Measurements from ENCODE around the gene TAAR8.
"Not testable (repeated sequence)": the region's sequence is repeated elsewhere in the genome, so short reads cannot be mapped to it uniquely, and the experiment has no call there.

TAAR8 gene

DNA sequence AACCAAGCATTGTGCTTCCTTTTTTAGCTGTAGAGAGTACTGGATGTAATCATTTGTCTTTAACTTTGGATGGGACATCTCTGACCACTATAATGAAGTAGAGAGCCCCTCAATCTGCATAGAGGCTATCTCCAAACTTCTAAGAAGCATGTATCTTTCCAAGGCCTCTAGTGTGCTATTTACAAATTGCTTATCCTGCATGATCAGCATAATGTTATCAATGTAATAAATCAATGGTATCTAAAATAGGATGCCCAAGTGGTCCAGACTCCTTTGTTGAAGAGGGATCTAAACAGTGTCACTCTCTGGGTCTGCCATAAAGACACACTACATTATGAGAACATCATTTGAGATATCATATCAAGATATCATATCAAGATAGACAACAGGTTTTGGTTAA, 7.6 kb upstream of the TAAR8 start:
- no peak for FAIRE-seq
- no peak for DNase-seq (ENCODE audit: low spot score)

DNA sequence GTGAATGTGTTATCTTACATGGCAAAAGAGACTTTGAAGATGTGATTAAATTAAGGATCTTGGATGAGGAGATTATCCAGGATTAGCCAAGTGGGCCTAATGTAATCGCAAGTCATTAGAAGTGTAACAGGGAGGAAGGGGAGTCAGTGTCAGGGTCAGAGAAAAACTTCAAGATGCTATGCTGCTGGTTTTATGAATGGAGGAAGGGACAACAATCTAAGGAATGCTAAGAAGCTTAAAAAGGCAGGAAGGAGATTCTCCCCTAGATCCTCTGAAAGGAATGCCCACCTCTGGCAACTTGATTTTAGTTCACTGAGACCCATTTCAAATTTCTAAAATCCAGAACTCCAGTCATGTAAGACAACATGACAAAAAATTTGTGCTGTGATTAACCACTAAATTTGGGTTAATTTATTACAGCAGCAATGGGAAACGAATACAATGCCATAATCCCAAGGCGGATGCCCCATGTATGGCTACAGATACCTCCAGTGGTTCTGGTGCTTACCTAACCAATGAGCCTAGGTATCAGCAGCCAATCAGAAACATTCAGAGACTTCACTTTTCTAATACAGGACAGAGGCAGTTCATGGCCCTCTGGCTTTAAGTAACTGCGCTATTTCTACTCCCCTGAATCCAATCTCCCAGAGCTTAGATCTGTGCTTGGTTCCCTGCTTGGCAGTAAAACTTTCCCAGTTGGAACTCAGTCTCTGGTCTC, 3.6 kb upstream of the TAAR8 start:
- DNase-seq (ENCODE audit: low spot score) (no peak), FAIRE-seq (no peak)

DNA sequence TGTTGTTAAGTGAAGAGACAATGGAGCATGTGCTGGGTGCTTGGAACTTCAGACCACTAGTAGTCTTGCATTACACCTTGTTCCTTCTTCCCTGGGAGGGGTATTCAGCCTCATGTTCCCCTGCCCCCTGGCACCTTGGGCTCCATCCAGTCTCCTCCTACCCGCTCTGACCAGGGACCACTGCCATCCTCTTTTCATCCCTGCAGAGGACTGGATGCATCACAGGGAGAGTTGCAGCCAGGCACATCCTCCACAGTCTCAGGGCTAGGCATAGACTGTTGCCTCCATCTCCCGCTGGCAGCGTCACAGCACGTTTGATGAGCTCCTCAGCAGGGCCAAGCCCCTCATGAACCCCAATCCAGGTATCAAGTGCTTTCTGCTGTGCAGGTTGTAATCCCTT, 1.3 kb upstream of the TAAR8 start:
- FAIRE-seq (no peak), DNase-seq (ENCODE audit: low spot score) (no peak)

DNA sequence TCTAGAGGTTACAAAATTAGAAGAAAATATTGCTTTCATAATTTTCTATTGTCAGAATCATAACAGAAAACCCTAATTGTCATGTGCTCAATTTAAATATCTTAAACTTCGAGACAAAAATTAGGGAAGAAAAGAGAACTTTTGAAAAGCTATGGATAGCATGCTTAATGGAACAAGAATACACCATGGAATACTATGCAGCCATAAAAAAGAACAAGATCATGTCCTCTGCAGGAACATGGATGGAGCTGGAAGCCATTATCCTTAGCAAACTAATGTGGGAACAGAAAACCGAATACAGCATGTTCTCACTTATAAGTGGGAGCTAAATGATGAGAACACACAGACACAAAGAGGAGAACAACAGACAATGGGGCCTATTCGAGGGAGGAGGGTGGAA, 7.6 kb downstream of the TAAR8 start:
- DNase-seq (ENCODE audit: low spot score); FAIRE-seq: not testable (repeated sequence)

DNA sequence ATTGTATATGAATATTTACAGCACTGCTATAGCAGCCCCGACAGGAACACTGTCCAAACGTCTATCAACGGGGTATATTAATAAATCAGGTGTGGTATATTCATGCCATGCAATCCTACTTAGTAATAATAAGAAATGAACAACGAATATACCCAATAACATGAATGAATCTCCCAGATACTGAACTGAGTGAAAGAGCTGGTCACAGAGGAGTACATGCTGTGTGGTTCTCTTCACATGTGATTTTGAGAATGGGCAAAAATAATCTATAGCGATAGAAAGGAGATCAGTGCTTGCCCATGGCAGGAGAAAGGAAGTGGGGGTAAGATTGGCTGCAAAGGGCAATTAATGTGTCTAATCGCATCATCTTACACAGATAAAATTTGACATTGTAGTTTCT, 13.9 kb downstream of the TAAR8 start:
- no peak for DNase-seq (ENCODE audit: low spot score)
- FAIRE-seq = no peak

DNA sequence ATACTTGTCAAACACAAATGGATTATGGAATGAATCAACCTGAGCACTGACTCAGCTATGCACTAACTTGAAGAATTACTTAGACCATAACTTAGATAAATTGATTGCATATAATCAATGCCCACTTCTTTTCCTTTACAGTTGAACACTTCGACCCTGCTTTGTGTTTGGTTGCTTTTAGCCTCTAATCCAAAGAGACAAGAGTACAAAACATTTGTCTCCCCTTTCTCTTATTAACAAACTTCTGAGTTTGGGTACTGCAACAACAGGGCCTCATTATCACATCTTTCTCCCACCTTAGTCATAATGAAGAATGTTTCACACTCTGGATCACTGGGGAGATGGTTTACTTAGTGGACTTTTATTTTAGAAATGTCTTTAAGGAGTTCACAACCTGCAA, 15.1 kb downstream of the TAAR8 start:
- DNase-seq (ENCODE audit: low spot score) = no peak
- no peak for FAIRE-seq

DNA sequence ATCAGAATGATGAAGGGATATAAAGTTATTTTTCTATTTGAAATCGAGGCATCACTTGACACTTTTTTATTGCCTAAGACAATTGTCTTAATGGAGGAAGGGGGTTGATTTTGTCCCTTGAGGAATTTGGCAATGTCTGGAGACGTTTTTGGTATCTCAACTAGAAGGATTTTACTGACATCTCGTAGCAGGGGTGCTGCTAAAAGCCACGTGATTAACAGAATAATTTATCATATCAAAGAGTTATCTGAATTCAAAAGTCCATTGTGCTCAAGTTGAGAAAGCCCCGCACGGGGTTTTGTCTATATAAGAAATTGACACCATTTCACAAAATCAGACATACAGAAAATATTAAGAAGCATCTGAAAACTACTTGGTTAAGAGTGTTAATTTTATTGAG, 16.1 kb downstream of the TAAR8 start:
- no peak for FAIRE-seq
- DNase-seq (ENCODE audit: low spot score) = no peak

DNA sequence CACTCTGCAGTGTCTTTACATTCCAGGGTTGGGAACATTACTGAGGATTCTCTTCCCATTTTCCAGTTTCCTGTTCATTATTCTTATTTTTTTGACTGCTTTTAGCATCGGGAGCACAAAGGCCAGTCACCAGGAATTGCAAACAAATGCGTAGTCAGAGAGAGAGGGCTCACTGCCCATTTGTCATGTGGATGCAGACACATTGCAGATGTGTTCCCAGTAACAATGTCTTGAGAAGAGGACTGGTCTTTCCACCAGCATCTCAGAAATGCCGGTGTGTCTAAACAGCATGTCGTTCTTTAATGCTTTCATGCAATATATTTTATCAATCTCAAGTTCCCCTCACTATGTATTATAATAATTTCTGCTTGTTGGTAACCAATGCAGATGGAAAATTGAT, 16.7 kb downstream of the TAAR8 start:
- DNase-seq (ENCODE audit: low spot score) (no peak), FAIRE-seq (no peak)

DNA sequence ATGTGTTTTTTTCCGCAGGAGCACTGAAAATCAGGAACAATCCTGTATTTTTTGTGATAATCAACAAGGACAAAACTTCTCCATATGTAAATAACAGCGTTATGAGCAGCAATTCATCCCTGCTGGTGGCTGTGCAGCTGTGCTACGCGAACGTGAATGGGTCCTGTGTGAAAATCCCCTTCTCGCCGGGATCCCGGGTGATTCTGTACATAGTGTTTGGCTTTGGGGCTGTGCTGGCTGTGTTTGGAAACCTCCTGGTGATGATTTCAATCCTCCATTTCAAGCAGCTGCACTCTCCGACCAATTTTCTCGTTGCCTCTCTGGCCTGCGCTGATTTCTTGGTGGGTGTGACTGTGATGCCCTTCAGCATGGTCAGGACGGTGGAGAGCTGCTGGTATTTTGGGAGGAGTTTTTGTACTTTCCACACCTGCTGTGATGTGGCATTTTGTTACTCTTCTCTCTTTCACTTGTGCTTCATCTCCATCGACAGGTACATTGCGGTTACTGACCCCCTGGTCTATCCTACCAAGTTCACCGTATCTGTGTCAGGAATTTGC, 17.8 kb downstream of the TAAR8 start, which contains the start of gene TAAR6:
TSS of gene TAAR6 (plus strand) at position 102 of the 557 bp plus-strand sequence. CDS start at position 102, 0 bp downstream.
- no peak for DNase-seq (ENCODE audit: low spot score)
- FAIRE-seq = no peak

DNA sequence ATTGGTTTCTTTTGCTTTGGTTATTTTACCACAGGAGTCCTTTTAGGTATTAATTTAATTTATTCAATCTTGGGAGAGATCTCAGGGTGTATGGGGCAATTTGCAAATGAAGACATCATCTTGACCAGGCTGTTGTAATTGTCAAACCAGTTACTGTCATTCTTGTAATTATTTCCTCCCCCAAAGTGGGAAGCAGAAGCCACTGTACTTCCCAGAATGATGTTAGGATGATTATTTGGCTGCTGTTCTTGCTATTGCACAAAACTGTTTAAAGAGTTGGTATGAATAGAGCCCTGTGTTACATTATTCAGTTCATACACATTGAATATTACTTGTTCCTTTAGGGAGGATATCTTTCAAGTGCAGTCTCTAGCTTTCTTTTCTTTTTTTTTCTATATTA, 19.3 kb downstream of the TAAR8 start:
- DNase-seq (ENCODE audit: low spot score) (no peak), FAIRE-seq (no peak)

DNA sequence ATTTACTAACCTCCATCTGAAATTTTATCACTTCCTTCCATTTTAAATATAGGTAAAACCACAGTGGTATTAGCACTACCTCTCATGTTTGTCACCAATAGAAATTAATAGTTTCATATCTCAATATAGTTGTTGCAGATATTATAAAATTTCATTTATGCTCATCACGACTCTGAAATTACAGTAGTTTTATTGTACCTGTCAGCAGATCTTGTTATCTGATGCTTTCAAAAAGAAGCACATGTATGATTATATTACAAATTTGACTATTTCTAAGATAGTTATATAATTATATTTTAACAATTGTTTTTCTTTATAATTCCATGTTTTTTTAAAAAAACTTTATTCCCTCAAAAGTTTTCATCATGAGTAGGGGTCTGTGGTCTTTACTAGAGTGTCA, 32.2 kb downstream of the TAAR8 start:
- FAIRE-seq (no peak), DNase-seq (ENCODE audit: low spot score) (no peak)

DNA sequence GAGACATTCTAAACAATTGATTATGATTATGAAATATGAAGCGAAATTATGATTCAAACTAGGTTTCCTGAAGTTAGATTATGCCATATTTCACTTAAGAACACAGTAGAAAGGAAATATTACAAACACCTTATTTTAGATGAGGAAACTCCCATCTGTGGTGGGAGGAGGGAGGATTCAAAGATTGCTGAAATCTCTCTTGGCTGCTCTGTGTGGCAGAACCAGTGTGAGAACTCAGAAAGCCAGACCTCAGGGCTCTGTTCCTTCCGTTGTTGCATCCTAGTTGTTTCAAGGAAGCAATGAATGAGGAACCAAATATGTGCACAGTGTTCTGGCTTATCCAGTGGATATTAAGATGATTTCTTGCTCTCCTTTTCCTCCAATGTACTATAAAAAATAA, 35.0 kb downstream of the TAAR8 start:
- DNase-seq (ENCODE audit: low spot score) (no peak), FAIRE-seq (no peak)

DNA sequence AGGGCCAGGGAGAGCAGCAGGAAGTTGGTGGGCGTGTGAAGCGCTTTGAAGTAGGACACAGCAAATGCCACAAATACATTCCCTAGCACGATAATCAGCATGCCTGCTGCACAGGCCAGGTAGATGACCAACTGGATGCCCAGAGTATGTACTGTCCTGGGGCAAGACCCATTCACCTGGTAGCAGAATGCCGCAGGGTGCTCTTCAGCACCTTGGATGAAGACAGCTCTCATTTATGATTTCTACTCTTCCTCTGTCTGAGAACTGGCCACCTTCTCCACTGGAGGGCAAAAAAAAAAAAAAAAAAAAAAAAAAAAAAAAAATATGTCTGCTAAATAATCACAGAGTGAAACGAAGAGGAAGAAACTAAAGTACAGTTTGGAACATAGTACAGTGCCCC, 37.0 kb downstream of the TAAR8 start, which contains the start of gene TAAR5:
TSS of gene TAAR5 (minus strand) at position 288 of the 400 bp plus-strand sequence. CDS start at position 233, 55 bp downstream.
- DNase-seq (ENCODE audit: low spot score) (no peak), FAIRE-seq (peak; percentile 5)

DNA sequence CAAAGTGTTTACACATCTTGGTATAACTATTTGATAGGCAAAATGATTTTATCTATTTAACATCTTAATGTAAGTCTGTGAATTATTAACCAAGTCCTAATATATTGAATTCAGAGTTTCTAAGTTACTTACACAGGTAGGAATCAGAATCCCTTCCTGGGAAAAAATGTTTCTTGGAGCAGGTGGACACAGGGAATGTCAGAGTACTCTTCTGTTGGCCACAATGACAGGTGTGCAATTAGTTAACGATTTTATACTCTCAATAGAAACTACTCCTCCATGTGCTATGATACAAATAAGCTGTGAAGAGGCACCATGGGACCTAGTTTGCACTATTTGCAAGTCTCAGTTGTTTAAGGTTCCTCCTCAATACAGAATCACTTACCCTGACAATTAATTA, 37.9 kb downstream of the TAAR8 start:
- DNase-seq (ENCODE audit: low spot score) = no peak
- no peak for FAIRE-seq

DNA sequence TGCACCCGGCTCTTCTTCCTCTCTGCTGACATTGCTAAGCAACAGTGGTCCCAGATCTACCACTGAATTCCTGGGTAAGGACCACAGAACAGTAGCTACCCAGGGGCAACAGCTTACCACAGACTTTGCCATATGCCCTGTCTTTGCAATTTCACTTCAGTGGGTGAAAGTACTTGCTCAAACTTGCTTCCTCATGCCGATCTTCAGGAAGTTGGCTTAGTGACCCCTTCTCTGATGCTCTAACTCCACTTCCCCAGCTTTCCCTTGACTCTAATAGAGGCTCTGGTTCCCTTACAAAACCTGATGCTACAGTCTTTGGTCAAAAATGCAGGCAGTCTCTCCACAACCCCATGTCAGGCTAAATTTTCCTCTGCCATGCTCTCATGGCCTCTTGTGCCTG, 40.4 kb downstream of the TAAR8 start:
- DNase-seq (ENCODE audit: low spot score) (no peak), FAIRE-seq (no peak)

DNA sequence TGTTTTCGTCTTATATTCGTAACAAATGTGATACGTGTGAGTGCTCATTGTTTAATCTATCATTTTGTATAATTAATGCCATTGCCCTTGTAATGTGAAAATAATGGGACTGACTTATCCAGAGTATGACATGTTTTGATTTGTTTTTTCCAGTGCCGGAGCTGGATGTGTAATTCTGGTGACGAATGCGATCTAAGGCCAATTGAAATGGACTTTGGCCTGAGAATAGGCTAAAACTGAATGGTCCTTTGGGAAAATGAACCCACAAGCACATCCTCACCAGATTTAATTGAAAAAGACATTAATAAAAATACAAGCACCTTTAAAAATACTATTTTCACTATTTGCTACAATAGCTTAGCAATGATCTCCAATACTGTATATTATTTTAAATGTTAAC, 43.7 kb downstream of the TAAR8 start:
- FAIRE-seq (no peak), DNase-seq (ENCODE audit: low spot score) (no peak)

DNA sequence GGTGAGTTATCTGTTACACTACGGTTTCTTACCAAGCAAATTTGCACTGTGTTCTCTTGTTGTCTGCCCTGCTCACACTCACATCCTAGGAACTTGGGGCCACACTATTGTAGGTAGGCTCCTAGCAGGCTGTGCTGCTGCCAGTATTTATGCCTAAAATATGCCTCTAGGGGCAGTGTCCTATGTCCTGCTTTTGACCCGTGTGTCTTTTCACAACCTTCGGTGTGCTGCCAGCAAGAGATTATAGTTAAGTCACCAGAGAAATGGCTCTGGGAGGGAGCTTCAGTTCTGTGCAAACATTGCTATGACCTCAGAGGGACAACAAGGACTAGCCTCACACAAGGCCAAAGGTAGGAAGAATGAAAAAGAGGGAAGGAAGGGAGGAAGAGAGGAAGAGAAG, 46.0 kb downstream of the TAAR8 start:
- DNase-seq (ENCODE audit: low spot score) (peak; percentile 35), FAIRE-seq (no peak)

DNA sequence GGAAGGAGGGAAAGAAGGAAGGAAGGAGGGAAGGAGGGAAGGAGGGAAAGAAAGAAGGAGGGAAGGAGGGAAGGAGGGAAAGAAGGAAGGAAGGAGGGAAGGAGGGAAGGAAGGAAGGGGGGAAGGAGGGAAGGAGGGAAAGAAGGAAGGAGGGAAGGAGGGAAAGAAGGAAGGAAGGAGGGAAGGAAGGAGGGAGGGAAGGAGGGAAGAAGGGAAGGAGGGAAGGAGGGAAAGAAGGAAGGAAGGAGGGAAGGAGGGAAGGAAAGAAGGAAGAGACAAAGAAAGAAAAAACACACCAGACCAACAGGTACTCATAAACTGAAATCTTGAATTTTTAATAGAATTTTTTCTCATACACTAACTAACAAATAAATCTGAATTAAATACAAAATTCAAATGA, 48.4 kb downstream of the TAAR8 start:
- peak; percentile 75 for FAIRE-seq
- DNase-seq (ENCODE audit: low spot score) = not testable (repeated sequence)
